ENCODE measurements around the gene G3BP1.
"Not testable (repeated sequence)": the region's sequence is repeated elsewhere in the genome, so short reads cannot be mapped to it uniquely, and the experiment has no call there.

Gene G3BP1

DNA sequence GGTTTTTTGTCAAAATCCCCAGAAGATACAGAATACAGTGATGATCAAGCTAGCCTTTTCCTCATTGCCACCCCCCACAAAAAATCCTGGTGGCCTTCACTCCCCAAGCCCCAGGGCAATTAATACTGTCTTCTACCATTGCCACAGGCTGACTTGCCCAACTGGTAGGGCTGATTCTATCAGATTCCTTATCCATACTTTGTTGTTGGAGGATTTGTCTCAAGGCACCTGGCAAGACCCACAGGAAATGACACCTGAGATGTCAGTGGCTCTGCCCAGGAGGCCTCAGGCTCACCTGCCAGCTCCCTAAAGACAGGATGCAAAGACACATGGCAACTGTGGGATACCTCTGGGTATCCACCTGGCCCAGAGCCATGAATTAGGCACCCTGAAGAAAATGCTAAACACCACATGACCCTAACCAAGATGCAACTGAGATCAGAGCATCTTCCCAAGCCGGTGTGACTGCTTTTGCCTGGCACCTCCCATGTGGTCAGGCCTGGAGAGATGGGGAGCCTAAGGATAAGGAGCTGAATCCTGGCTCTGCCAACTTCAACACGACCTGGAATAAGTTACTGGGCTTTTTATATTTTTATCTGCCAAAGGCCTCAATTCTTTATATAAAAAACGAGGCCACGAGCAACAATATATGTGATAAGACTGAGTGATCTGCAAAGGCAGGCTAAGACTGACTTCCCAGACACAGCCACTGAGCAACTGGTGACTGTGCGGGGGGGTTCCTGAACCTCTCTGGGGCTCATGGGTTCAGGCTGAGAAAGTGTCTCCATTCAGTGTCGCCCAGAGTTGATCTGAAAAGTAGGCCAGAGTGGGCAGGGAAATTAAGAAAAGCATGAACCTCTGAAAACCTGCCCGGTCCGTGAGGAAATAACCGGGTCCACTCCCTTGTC is 14.3 kb upstream of the G3BP1 start:
- DNase-seq, result no peak

DNA sequence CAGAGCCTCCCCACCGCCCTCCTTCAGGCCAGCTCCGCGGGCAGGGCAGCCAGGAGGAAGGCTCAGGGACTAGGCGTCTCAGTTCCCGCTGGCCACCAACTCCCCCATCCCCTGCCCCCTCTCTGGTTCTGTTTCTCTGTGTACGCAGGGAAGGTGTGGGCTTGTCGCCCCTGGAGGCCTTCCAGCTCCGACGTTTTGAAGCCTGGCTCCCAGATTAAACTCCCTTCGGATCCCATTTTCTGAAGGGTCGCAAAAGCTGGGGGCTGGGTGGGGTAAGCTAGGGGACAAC is 13.7 kb upstream of the G3BP1 start:
- DNase-seq, result no peak

DNA sequence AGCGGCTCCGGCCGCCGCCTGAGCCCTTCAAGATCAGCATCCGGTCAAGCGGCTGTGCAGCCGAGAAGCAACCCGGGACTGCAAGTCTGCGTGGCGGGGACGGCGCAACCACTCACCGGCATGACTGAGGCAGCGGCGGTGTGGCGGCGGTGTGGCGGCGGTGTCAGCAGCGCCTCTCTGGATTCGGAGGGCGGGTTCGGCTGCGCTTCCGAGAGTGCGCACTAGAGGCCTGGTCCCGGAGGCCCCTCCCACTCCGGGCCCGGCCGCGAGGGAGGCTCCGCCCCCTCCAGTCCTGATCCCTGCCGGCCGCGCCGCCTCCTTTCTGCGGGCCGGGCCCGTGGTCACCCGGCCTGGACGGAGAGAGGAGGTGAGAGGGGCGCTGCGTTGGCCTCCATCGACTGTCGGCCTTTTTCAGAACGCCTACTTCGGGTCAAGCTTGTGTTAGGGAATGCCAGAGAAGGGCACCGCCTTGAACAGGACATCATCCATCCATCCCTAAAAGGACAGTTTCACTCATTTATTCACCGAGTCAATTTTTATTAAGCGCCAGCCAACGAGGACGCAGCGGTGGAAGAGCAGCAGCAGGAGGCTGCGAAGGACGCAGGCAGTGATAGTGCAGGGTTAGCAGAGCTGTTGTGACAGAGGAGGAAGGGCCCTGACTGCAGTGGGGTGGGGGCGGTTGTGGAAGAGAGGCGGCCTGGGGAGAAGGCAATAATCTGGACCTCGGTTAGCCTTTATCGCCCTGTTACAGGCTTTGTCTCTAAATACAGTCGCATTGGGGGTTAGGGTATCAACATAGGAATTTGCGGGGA is 13.1 kb upstream of the G3BP1 start, which contains the start of gene ATOX1:
ATOX1 (minus strand) TSS at position 202 of the 812 bp plus-strand sequence; CDS start at position 122, 80 bp downstream.
- DNase-seq, result no peak

DNA sequence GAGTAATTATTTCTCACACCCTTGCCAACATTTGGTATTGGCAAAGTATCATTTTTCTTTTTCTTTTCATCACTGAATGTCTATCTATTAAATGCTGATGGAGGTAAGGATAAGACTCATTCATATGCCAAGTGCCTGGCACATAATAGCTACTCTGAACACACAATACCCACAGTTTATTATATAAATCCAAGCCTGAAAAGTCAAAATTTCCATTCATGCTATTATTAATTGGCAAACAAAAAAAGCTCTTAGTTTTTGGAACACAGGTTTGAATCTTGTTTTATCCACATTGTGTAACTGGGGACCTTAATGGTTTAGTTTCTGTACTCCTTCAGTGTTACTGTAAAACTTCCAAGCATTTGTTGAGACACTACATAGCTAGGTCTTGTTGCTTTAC is 7.0 kb upstream of the G3BP1 start:
- DNase-seq, result no peak

DNA sequence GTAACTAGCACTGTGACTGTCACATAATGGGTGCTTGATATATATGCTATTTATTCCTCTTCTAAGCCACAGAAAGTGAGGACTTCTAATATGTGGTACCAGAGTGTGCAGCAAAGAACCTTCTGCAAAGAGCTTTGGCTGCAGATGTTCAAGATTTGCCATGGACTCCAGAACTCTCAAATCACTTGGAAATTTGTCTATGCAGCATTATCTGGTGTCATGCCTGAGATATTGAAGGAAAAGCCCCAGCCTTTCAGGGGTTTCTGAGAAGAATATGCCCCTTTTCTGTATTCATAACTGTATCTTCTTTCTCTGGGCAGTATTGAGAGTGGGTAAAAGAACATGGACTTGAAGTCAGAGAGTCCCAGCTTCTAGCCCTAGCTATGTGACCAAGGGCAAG is 4.8 kb upstream of the G3BP1 start:
- no peak for DNase-seq

DNA sequence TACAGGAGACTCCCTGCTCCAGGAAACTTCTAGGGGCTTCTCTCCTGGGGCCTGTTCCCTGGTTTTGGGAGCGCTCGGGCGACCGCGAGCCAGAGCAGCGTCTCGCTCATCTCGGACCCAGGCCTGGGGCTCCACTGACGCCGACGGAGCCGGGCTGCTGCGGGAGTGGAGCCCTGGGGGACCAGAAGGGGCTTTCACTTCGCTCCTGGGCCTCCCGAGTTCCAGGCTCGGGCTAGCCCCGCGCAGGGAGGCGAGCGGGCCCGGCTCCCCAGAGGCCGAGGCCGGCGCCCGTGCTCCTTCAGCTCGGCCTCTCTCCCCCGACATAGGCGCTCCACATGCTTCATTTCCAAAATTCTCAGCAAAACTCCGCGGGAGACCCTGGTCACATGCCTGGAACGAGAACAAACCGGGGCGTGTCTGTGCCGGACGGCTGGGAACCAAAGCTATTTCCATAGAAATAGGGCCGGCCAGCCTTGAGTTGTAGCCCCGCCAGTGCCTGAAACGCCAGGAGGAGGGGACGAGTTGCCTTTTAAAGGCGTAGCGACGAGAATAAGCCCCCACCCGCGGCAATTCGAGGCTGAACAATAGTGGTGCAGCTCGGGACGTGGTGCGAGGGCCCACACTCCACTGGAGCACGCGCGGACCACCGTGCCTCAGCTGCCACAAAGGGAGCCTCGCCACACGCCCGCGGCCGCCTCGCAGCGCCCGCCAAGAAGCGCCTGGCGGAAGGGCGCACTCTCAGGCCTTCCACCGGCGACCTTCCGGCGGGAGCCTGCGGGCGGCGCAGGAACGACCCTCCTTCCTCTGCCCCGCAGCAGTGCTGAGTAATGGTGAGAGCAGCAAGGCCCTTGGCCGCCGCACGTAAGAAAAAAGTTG is 1.1 kb upstream of the G3BP1 start:
- no peak for DNase-seq

DNA sequence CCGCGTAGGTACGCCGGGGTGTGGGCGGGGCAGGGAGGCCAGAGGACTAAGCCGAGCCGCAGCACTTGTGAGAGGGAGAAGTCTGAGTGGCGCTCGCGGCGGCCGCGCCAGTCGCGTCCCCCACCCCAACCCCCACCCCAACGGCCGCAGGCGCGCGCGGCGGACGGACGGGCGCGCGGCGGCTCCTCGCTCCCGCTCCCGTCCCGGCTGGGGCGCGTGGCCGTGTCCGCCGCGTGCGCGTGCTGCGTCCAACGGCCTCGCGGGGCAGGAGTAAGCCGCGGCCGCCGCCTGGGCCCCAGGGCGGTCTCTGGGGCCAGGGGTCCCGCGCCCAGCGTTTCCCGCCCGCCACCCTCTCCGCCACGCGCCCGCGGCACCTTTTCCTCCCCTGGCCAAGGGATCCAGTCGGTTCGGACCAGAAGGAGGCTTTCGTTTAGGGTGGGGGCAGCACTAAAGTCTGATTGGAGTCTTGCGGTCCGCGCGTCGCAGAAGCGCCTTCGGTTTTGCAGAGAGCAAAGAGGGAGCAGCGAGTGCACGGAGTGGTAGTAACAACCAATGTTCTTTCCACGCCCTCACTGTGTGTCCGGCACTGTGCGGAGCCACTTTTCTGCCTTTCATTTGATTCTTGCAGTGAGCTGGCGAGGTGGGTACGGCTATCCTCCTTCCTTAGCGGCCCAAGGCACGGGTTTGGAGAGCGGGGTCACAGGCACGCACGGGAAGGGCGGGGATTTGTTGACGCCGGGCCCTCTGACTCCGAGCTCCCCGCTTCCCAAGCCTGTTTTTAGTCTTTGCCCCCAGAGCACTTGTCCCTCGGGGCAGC is 483 bp downstream of the G3BP1 start:
- DNase-seq, result no peak

DNA sequence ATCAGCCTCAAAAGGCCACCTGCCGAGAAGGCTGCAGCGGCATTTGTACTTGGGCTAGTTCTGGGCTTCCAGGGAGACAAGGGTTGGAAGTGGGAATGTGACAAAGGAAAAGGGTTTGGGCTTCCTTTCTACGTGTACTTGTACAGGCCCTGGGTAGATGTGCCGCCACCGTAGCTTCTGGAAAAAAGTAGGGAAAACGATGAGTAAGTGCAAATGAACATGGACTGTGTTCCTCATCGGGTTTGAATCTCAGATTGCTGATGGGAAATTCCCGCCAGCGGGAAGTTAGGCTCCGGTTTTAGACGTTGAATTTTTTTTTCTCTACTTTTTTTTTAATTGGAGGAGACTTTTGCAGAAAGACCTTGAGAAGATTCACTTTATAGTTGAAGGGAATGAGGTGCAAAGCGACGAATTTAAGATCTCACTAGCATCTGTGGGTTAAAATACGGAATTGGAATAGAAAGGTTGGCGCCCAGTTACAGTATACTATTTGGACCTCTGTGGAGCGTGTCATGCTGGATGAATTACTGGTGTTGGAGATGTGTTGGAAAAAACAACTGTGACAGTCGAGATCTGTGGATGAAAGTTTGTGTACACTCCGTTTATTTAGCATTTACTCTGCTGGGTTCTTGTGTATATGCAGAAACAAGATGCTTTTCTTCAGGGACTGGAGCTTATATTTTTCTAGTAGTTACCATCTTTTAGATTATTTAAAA is 1.2 kb downstream of the G3BP1 start:
- no peak for DNase-seq

DNA sequence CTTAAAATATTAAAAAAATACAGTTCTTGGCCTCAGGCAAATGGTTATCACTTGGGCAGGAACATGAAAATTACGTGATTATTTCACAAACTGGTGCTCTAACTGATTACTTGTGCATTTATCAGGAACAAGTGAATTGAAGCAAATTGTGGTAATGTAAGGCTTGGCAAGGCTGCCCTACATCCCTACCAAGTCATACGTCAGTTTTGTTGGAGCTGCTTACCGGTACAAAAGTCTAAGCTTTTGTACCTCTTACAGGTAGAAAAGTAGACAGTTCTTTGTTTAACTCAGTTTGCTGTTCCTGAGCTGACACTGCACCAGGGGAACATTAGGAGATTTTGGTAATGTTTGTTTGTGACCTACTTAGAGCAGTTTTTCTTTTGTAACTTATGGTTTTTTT is 2.2 kb downstream of the G3BP1 start:
- no peak for DNase-seq

DNA sequence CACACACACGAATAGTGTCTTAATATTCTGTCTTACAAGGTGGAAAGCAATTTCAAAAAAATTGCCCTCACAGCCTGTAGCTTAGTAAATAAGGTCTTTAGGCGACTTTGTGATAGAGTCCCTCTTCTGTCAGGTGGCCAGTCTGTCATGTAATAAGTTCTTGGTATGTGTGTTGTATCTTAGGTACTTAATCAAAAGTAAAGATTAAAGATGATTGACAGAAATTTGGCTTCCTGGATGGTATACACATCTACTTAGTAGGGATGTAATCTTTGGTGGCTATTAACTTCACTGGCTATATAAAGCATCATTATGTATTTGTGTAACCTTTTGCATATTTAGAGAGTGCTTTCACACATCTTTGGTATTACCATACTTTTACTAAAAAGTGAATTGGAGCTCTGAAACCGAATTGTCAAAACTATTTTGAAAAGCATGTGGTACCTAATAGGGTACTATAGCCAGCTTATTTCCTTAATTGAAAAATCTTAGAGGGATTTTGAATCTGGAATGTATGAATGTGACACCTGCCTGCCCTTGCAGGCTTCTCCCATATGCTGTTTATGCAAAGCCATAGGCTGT is 3.4 kb downstream of the G3BP1 start:
- DNase-seq, result no peak

DNA sequence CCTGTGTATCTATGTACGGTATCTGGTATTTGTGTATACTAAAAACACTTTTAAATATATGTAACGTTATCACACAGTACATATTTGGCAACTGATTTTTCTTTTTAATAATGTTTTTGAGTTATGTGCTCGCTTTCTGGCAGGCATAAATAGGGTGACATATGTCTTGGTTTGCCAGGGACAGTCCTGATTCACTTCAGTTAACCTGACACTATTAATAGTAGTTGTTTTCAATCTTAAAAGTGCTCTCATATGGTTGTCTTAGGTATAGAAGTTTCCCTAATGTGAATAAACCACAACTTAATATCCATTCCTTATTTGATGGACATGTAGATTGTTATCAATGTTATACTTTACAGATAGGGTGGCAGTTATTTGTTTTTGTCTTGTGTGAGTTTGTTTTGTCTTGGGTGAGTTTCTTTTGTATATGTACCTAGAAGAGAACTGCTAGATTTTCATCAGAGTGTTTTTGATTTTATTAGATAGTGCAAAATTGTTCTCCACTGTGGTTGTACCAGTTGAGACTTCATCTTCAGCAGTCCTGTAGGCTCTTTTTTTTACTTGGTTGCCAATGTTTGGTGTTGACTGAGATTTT is 7.9 kb downstream of the G3BP1 start:
- DNase-seq, result no peak

DNA sequence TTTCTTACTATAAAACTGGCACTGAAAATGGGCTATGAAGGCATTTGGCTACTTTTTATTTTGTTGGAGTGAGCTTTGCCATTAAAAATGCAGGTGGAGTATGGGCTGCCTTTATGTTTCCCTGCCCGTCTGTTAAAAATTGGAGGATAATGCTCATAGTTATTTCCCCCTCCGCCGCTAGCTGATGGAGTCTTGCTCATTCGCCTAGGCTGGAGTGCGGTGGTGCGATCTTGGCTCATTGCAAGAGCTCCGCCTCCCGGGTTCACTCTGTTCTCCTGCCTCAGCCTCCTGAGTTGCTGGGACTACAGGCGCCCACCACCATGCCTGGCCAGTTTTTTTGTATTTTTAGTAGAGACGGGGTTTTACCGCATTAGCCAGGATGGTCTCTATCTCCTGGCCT is 8.6 kb downstream of the G3BP1 start:
- no peak for DNase-seq

DNA sequence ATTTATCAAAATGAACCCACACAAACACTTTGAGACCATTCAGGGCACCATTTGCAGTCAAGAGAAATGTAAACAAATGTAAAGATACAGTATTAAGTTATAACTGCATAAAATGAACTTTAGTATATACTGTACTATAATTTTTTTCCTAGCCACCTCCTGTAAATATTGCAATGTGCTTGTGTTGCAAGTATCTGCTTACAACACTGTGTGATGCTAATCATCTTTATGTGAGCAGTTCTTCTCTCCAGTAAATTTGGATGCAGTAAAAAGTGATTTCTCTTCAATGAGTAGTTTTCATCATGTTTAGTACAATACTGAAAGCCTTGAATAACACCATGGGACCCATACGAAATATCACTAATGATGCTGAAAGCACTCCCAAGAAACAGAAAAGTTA is 9.4 kb downstream of the G3BP1 start:
- DNase-seq, result no peak

DNA sequence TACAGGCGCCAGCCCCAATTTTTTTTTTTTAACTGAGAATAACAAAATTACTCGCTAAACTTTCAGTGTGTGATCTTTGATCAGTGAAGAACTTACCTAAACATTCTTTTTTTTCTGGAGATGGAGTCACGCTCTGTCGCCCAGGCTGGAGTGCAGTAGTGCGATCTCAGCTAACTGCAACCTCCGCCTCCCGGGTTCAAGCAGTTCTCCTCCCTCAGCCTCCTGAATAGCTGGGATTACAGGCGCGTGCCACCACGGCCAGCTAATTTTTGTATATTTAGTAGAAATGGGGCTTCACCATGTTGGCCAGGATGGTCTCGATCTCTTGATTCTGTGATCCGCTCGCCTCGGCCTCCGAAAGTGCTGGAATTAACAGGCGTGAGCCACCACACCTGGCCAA is 11.9 kb downstream of the G3BP1 start:
- not testable (repeated sequence) for DNase-seq

DNA sequence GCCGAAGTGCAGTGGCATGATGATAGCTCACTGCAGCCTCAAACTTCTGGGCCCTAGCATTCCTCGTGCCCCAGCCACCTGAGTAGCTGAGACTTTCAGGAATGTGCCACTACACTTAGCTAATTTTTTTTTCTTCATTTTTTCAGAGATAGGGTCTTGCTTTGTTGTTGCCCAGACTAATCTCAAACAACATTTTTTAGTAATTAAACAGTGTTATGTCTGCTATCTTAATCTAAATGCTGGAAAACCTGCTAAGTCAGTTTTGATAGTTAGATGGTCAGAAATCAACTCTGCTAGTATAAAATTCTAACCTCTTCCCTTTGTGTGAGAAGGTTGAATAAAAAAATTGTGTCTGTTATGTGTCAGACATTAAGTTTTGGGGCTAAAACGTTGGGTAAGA is 12.4 kb downstream of the G3BP1 start:
- DNase-seq, result no peak

DNA sequence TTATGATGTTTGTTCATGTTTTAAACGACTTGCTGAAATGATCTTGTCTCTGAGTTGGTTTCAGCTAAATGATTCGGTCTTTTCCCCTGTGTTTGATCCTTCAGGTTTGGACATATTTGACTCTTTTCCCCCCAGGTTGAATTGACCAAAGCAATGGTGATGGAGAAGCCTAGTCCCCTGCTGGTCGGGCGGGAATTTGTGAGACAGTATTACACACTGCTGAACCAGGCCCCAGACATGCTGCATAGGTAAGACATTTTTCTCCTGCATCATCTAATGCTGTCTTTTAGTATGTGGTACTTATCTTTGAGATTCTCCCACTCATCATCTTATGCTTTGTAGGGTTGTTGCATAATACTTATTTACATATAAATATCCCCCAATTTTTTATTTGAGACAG is 14.7 kb downstream of the G3BP1 start:
- DNase-seq, result no peak

DNA sequence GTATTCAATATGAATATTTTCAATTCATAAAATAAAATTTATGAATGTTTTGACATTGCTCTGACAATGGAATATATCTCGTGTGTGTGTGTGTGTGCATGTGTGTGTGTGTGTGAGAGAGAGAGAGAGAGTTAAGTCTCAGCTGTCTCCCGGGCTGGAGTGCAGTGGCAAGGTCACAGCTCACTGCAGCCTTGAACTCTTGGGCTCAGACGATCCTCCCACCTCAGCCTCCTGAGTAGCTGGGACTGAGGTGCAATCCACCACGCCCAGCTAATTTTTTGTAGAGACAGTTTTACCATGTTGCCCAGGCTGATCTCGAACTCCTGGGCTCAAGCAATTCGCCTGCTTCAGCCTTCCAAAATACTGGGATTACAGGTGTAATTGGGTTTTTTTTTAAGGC is 16.1 kb downstream of the G3BP1 start:
- no peak for DNase-seq

DNA sequence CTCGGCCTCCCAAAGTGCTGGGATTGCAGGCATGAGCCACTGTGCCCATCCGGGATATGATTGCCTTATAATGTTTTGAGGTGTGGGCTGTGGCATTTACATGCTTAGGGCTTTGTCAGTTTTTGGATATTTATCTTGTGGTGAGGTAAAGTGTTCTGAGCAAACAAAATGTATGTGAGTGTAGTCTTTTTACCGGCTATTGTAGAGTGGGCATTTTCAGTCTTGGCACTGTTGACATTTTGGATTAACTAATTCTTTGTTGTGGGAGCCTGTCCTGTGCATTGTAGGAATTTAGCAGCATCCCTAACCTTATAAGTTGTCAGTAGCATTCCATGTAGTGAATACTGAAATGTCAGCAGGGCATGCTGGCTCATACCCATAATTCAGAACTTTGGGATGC is 21.6 kb downstream of the G3BP1 start:
- no peak for DNase-seq

DNA sequence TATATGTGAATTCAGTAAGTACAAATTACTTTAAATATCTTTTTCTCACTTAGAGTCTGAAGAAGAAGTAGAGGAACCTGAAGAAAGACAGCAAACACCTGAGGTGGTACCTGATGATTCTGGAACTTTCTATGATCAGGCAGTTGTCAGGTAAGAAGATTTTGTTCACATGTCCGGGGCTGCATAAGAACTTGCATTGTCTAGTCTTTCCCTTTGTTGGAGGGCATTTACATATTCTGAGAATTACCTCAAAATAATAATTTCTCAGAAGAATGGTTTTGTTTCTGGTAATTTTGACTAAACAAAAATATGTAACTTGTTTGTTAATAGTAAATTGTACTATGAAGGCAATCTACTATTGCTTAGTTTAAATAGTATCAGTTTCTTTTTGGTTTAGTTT is 23.7 kb downstream of the G3BP1 start:
- no peak for DNase-seq

DNA sequence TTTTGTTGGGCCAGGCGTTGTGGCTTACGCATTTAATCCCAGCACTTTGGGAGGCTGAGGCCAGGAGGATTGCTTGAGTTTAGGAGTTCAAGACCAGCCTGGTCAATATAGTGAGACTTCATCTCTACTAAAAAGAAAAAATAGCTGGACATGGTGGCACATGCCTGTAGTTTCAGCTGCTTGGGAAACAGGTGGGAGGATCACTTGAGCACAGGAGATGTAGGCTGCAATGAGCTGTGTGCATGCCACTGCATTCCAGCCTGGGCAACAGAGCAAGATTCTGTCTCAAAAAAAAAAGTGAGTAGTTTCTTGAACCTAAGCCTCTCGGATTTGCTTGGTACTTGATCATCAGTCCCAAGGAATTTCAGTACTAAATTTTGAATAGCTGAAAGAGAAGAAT is 26.9 kb downstream of the G3BP1 start:
- no peak for DNase-seq

DNA sequence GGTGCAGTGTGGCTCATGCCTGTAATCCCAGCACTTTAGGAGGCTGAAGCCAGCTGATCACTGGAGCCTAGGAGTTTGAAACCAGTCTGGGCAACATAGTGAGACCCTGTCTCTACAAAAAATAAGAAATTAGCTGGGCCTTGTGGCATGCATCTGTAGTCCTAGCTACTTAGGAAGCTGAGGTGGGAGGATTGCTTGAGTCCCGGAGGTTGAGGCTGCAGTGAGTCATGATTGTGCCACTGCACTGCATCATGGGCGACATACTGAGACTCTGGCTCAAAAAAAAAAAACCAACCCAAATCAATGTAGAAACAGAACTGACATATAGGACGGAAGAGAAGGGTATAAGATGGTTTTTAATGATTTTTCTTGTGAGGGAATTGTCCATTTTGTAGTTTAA is 27.7 kb downstream of the G3BP1 start:
- DNase-seq, result no peak

Data from NCI-H2081 treated with DMSO at 0.1 percent for 48 hours (cell line).